A549 (cell line): Measurements from ENCODE around the gene TUB. TPM values are rescaled to one million over a fixed set of nuclear protein-coding genes. Genes with fewer than 3 reads are reported as not detected.

ENCODE experiments used
- ATAC-seq, 2 experiments: fragments of 200-7000 bp in 1 of 2; fragments of >200 bp in 1 of 2; cut with Nextera tagmentation in 1 of 2; cut with Tn5 transposase in 1 of 2; 3 replicates each; pipeline versions ENCODE4 v1.8.0 to v1.9.1; 2018 to 2020; ENCODE audit warnings: mild to moderate bottlenecking in 1 of 2, moderate library complexity in 1 of 2
- CTCF ChIA-PET: fragments of 300-600 bp; sonication (Branson Sonifier 250); formaldehyde crosslinking; extraction: SDS; loops from one replicate; lab custom pipeline; 2021; ENCODE audit warnings: antibody characterized with exemption, inconsistent platforms; lab: Yijun Ruan, JAX
- POLR2A ChIA-PET: fragments of 350-600 bp; formaldehyde crosslinking; extraction: SDS; loops from one replicate; lab custom pipeline; 2021; ENCODE audit warnings: antibody characterized with exemption, inconsistent platforms; lab: Yijun Ruan, JAX
- DNase-seq, 2 experiments: peaks; one replicate each; pipeline versions ENCODE4 v3.0.0 to v3.0.0-alpha.2; 2011 to 2016; ENCODE audit warnings: low read depth in 1 of 2, low spot score in 1 of 2
- FAIRE-seq: peaks from 2 replicates; lab custom pipeline; 2011; peaks lifted over from hg19 to GRCh38; lab: Jason Lieb, UNC
- H3K27ac ChIP-seq, 2 experiments: fragments of >200 bp; sonication (Bioruptor Twin); formaldehyde crosslinking; 3 replicates each; pipeline ENCODE4 v1.5.1; 2016 to 2017
- H3K4me1 ChIP-seq: fragments of >200 bp; sonication (Bioruptor Twin); formaldehyde crosslinking; 3 replicates; pipeline ENCODE4 v1.6.1; 2016
- H3K4me2 ChIP-seq: fragments of >200 bp; sonication (Bioruptor Twin); formaldehyde crosslinking; 3 replicates; pipeline ENCODE4 v1.6.1; 2016
- H3K4me3 ChIP-seq: fragments of >200 bp; sonication (Bioruptor Twin); formaldehyde crosslinking; 3 replicates; pipeline ENCODE4 v1.5.1; 2016
- H3K9me3 ChIP-seq: fragments of >200 bp; sonication (Bioruptor Twin); formaldehyde crosslinking; 3 replicates; pipeline ENCODE4 v1.6.1; 2016
- CHD4 ChIP-seq: fragments of 200-600 bp; sonication (generic); IDR thresholded peaks from 2 replicates; pipeline ENCODE4 v1.6.1; 2016; ENCODE audit warnings: antibody characterized with exemption, mild to moderate bottlenecking, borderline replicate concordance
- CTCF ChIP-seq: fragments of >200 bp; sonication (Bioruptor Twin); formaldehyde crosslinking; IDR thresholded peaks from 3 replicates; pipeline ENCODE4 v1.5.1; 2016
- EHF ChIP-seq: fragments of 250-450 bp; sonication (Bioruptor Pico); IDR thresholded peaks from 2 replicates; pipeline ENCODE4 v1.5.0; 2020; ENCODE audit warnings: mild to moderate bottlenecking
- ESRRA ChIP-seq: fragments of 150-350 bp; IDR thresholded peaks from 2 replicates; pipeline ENCODE4 v1.6.1; 2014; ENCODE audit warnings: mild to moderate bottlenecking, low read length, borderline replicate concordance
- FOSL2 ChIP-seq, 2 experiments: fragments of 450-650 bp in 1 of 2; fragments of >200 bp in 1 of 2; sonication (Bioruptor Twin) in 1 of 2; formaldehyde crosslinking; IDR thresholded peaks; 2 replicates each; pipeline versions ENCODE4 v1.5.0 to v1.6.1; 2016 to 2020; ENCODE audit warnings: mild to moderate bottlenecking in 1 of 2, moderate library complexity in 1 of 2
- HDAC2 ChIP-seq: fragments of 200-600 bp; sonication (generic); IDR thresholded peaks from 2 replicates; pipeline ENCODE4 v1.6.1; 2016
- HES2 ChIP-seq: fragments of >200 bp; sonication (Bioruptor Twin); formaldehyde crosslinking; IDR thresholded peaks from 2 replicates; pipeline ENCODE4 v1.6.1; 2016
- HEYL ChIP-seq: fragments of 250-450 bp; sonication (Bioruptor Pico); IDR thresholded peaks from 2 replicates; pipeline ENCODE4 v1.8.0; 2021; ENCODE audit warnings: mild to moderate bottlenecking, moderate library complexity
- HOXA7 ChIP-seq: fragments of 250-450 bp; sonication (Bioruptor Pico); IDR thresholded peaks from 2 replicates; pipeline ENCODE4 v1.5.0; 2020; ENCODE audit warnings: mild to moderate bottlenecking, moderate library complexity
- HOXB5 ChIP-seq: fragments of 250-450 bp; sonication (Bioruptor Pico); IDR thresholded peaks from 2 replicates; pipeline ENCODE4 v1.5.0; 2020; ENCODE audit warnings: mild to moderate bottlenecking, moderate library complexity
- JUN ChIP-seq, 2 experiments: fragments of >200 bp; sonication (Bioruptor Twin); formaldehyde crosslinking; IDR thresholded peaks; 2 replicates in 1 of 2; 3 replicates in 1 of 2; pipeline ENCODE4 v1.6.1; 2016 to 2017
- JUNB ChIP-seq: fragments of >200 bp; sonication (Bioruptor Twin); formaldehyde crosslinking; IDR thresholded peaks from 2 replicates; pipeline ENCODE4 v1.6.1; 2016
- KDM5A ChIP-seq: fragments of 200-600 bp; sonication (generic); IDR thresholded peaks from 2 replicates; pipeline ENCODE4 v1.6.1; 2016; ENCODE audit warnings: antibody characterized with exemption, mild to moderate bottlenecking
- MAX ChIP-seq: IDR thresholded peaks from 2 replicates; pipeline ENCODE4 v1.6.1; 2012
- NFE2L2 ChIP-seq: fragments of 150-350 bp; conservative IDR thresholded peaks from 2 replicates; pipeline ENCODE4 v1.6.1; 2014; ENCODE audit warnings: low read length
- NPAS2 ChIP-seq: fragments of 250-450 bp; sonication (Bioruptor Pico); IDR thresholded peaks from 2 replicates; pipeline ENCODE4 v1.8.0; 2022; ENCODE audit warnings: mild to moderate bottlenecking, moderate library complexity, borderline replicate concordance
- NR3C1 ChIP-seq: fragments of >200 bp; sonication (Bioruptor Twin); formaldehyde crosslinking; IDR thresholded peaks from 3 replicates; pipeline ENCODE4 v1.6.1; 2017
- POLR2AphosphoS2 ChIP-seq: conservative IDR thresholded peaks from 2 replicates; pipeline ENCODE4 v1.6.1; 2012; ENCODE audit warnings: low read length, improper control_type of control experiment, inconsistent platforms
- RARB ChIP-seq: fragments of 250-450 bp; sonication (Bioruptor Pico); IDR thresholded peaks from 2 replicates; pipeline ENCODE4 v1.8.0; 2021; ENCODE audit warnings: mild to moderate bottlenecking, moderate library complexity
- TFCP2L1 ChIP-seq: fragments of 250-450 bp; sonication (Bioruptor Pico); IDR thresholded peaks from 2 replicates; pipeline ENCODE4 v1.5.0; 2021; ENCODE audit warnings: mild to moderate bottlenecking
- TP53 ChIP-seq: fragments of 250-450 bp; sonication (Bioruptor Pico); IDR thresholded peaks from 2 replicates; pipeline ENCODE4 v1.5.0; 2021; ENCODE audit warnings: mild to moderate bottlenecking, moderate library complexity
- ZFP36 ChIP-seq: fragments of 450-650 bp; IDR thresholded peaks from 2 replicates; pipeline ENCODE4 v1.6.1; 2014; ENCODE audit warnings: borderline replicate concordance; ENCODE audit not compliant: partially characterized antibody
- ZNF302 ChIP-seq: fragments of 250-450 bp; sonication (Bioruptor Pico); IDR thresholded peaks from 2 replicates; pipeline ENCODE4 v1.9.0; 2021; ENCODE audit warnings: inconsistent platforms, mild to moderate bottlenecking, moderate library complexity
- WGBS: methylation state at CpG from one replicate; pipeline ENCODE4 v1.1.6; 2017; ENCODE audit errors: missing lambda C conversion rate; 5-methylcytosine and 5-hydroxymethylcytosine counted together
- polyA plus RNA-seq, 4 experiments: library from polyadenylated mRNA; depleted of rRNA in 3 of 4; stranded (reverse); fragments of >200 nt; fragmentation: RNase III in 1 of 4; extraction: RNeasy Plus Mini Kit Qiagen cat#74134 plus additional on column Dnase treatment in 1 of 4; gene quantifications; 2 replicates in 3 of 4; 3 replicates in 1 of 4; pipeline ENCODE4 v1.2.3, GENCODE V29; 2011 to 2017

The TUB gene
- polyA plus RNA-seq, 2 of the 4 experiments (the other 2 are of a cell fraction) = 11.3 to 13.2 TPM

- 91% methylated on average over 9 of the region's 11 CpGs for WGBS
- TF ChIP-seq ESRRA = no peak
- no peak for TF ChIP-seq NR3C1
- no peak for TF ChIP-seq HDAC2
- no peak for TF ChIP-seq POLR2AphosphoS2
- TF ChIP-seq JUNB = no peak
- no peak for TF ChIP-seq MAX
- no peak for TF ChIP-seq FOSL2 (IDR thresholded peaks at IDR 0.05)
- no peak for TF ChIP-seq FOSL2 (CRISPR knock-in tag; IDR thresholded peaks at IDR 0.05)
- TF ChIP-seq TFCP2L1 = no peak
- TF ChIP-seq, all 56 proteins: peak for 0
- Histone ChIP-seq H3K4me1 (peaks cover 6% of the 10 kb centered on the region; the same call in 1 of the 3 replicates), H3K4me3 (no peak overlapping the region), H3K27ac (no peak overlapping the region), H3K4me2 (no peak overlapping the region), H3K9me3 (no peaks in the 10 kb centered on the region)
- FAIRE-seq = no peak
- CTCF ChIA-PET = interaction anchor here (1.0 to 30.1 kb wide), 7 partner anchors 13 to 79 kb away, joined by 3 to 644 read pairs (median 3); no protein-coding TSS in a partner anchor
- ATAC-seq = no peak
- no peak for DNase-seq
- POLR2A ChIA-PET = no interaction called here
These were observed 4.1 kb downstream of the TUB start for GRCh38 chr11:8085011-8085645.

- ChIA-PET POLR2A (no interaction called here), CTCF (interaction anchor here (1.0 to 30.1 kb wide), 6 partner anchors 12 to 80 kb away, joined by 3 to 644 read pairs (median 73); no protein-coding TSS in a partner anchor)
- DNase-seq (no peak), FAIRE-seq (no peak), ATAC-seq (no peak)
- Histone ChIP-seq H3K4me2 (no peak overlapping the region), H3K4me1 (peaks cover 6% of the 10 kb centered on the region; the same call in 1 of the 3 replicates), H3K9me3 (no peaks in the 10 kb centered on the region), H3K27ac (no peak overlapping the region), H3K4me3 (no peak overlapping the region)
- WGBS = 95% methylated on average over 8 of the region's 8 CpGs
- TF ChIP-seq ESRRA (no peak), JUN (IDR thresholded peaks at IDR 0.05) (no peak), CHD4 (no peak), NFE2L2 (no peak), ZNF302 (CRISPR knock-in tag) (no peak), KDM5A (no peak), NR3C1 (no peak), HES2 (no peak), HDAC2 (no peak), HEYL (CRISPR knock-in tag) (no peak), TP53 (no peak), HOXB5 (no peak)
These were observed 5.0 kb downstream of the TUB start for GRCh38 chr11:8086001-8086479.

GRCh38 chr11:8086571-8086970 lies 5.6 kb downstream of the TUB start:
- CTCF ChIA-PET = interaction anchor here (1.5 to 30.1 kb wide), 4 partner anchors 12 to 81 kb away, joined by 3 to 644 read pairs (median 384); no protein-coding TSS in a partner anchor

GRCh38 chr11:8087185-8087584 lies 6.2 kb downstream of the TUB start:
- ChIA-PET CTCF (interaction anchor here (0.6 to 30.1 kb wide), 6 partner anchors 7 to 100 kb away, joined by 3 to 644 read pairs (median 74); partner anchors contain the start of gene EIF3F), POLR2A (no interaction called here)
- peak; percentile 25 to 61; a peak in 3 of 6 replicates for ATAC-seq
- Histone ChIP-seq H3K27ac (no peak overlapping the region), H3K4me3 (no peak overlapping the region), H3K4me1 (peaks cover 2% of the 10 kb centered on the region; the same call in 1 of the 3 replicates), H3K9me3 (no peaks in the 10 kb centered on the region), H3K4me2 (no peak overlapping the region)
- WGBS = 85% methylated on average over 4 of the region's 4 CpGs
- FAIRE-seq = no peak
- DNase-seq = peak in 1 of 2 experiments; percentile 15
- TF ChIP-seq ZFP36 (no peak), NFE2L2 (no peak), CTCF (0 out of 3 replicates have a peak, but pooled peaks have one; percentile 14), EHF (CRISPR knock-in tag) (no peak), HOXA7 (CRISPR knock-in tag) (no peak)

More at GRCh38 chr11:8086571-8086970, 5.6 kb downstream of the TUB start:
- no peak for ATAC-seq
- no peak overlapping the region for H3K4me2 ChIP-seq
- no peak for FAIRE-seq
- WGBS = 94% methylated on average over 7 of the region's 7 CpGs
- TF ChIP-seq RARB (CRISPR knock-in tag) = no peak
- no peak for TF ChIP-seq ZFP36
- no peak for TF ChIP-seq NPAS2 (CRISPR knock-in tag)
- TF ChIP-seq HEYL (CRISPR knock-in tag) = no peak
- TF ChIP-seq TFCP2L1 = no peak
- TF ChIP-seq, all 56 proteins: peak for 0
- POLR2A ChIA-PET = no interaction called here
- Histone ChIP-seq H3K9me3 (no peaks in the 10 kb centered on the region), H3K4me3 (no peak overlapping the region), H3K4me1 (peaks cover 6% of the 10 kb centered on the region; the same call in 1 of the 3 replicates), H3K27ac (no peak overlapping the region)
- no peak for DNase-seq
